Colonic mucosa (tissue), 4 donors: ENCODE data around the gene TMEM187. TPM values are rescaled to one million over a fixed set of nuclear protein-coding genes. Genes with fewer than 3 reads are reported as not detected.

ENCODE experiments used
- DNase-seq: peaks from one replicate; pipeline ENCODE4 v3.0.0-alpha.2; 2020
- H3K27ac ChIP-seq: fragments of 200-600 bp; one replicate; pipeline ENCODE4 v1.8.0; 2021
- H3K27me3 ChIP-seq: fragments of 200-600 bp; one replicate; pipeline ENCODE4 v1.8.0; 2021
- H3K36me3 ChIP-seq: fragments of 200-600 bp; one replicate; pipeline ENCODE4 v1.8.0; 2021
- H3K4me1 ChIP-seq: fragments of 200-600 bp; one replicate; pipeline ENCODE4 v1.8.0; 2021; ENCODE audit warnings: mild to moderate bottlenecking
- H3K4me3 ChIP-seq: fragments of 200-600 bp; one replicate; pipeline ENCODE4 v1.8.0; 2021
- H3K9ac ChIP-seq, 2 donors: one replicate each; pipeline ENCODE4 v1.7.0; 2013; ENCODE audit warnings: control low read depth in 2 of 2, low read depth in 2 of 2, low read length in 2 of 2
- H3K9me3 ChIP-seq: fragments of 200-600 bp; one replicate; pipeline ENCODE4 v1.8.0; 2021
- intact Hi-C: fragments of 100-400 bp; cut with DNase I; formaldehyde crosslinking; loops from one replicate; pipeline ENCODE4 v1.14.1; 2022
- total RNA-seq, 2 donors: library from RNA; stranded (reverse); fragmentation: NEBNext Ultra II Directional in 1 of 2; extraction: Animal tissue kit (Norgen Biotek cat#: 25700) in 1 of 2; gene quantifications; one replicate each; pipeline ENCODE4 v1.2.1, GENCODE V29; 2021
- TF ChIP-seq, protein P1 (sequence below): fragments of 200-600 bp; IDR thresholded peaks from one replicate; pipeline ENCODE4 v1.8.0; 2022; ENCODE audit warnings: antibody characterized with exemption, mild to moderate bottlenecking
- donor health status: healthy.
- donor health status: DM: no; HTN: no; CAD: no.
- donor health status: DM: no; HTN: no; CAD: no.

The TMEM187 gene
- total RNA-seq, 2 donors from 2014 or later, result 8.7 to 19.2 TPM

DNA sequence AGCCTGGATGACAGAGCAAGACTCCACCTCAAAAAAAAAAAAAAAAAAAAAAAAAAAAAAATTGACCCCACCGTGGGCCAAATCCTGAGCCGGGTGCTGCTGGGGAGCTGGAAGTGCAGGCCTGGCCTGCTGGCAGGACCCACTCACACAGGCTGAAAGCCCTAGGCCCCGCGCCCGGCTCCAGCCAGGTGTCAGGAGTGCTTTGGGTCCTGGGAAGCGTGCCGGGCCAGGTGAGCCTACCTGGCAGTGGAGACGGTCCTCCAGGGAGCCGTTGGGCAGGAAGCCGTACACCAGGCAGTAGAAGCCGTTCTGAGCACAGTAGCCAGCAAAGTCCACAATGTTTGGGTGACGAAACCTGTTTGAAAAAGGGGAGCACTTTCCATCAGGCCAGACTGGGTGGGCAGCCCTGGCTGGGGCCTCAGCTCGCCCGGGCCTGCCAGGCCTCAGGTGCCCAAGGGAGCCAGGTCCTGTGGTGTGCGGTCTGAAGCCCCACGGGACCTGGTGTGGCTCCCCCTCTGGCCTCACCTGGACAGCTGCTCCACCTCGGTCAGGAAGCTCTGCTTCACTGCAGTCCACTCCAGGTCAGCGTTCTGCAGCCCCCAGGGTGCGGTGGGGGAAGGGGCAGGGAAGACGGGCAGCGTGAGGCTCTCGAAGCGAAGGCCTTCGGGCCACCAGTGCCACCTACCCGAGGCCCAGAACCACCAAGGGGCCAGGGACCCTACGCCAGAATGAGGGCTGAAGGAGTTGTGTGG lies 45.4 kb downstream of the TMEM187 start:
- H3K9me3 ChIP-seq, result no peaks in the 10 kb centered on the region
- H3K27me3 ChIP-seq, result no peaks in the 10 kb centered on the region
- no peaks in the 10 kb centered on the region for H3K4me1 ChIP-seq
- intact Hi-C loops, result no loop called here
- DNase-seq, result no peak
- TF ChIP-seq, protein P1, sequence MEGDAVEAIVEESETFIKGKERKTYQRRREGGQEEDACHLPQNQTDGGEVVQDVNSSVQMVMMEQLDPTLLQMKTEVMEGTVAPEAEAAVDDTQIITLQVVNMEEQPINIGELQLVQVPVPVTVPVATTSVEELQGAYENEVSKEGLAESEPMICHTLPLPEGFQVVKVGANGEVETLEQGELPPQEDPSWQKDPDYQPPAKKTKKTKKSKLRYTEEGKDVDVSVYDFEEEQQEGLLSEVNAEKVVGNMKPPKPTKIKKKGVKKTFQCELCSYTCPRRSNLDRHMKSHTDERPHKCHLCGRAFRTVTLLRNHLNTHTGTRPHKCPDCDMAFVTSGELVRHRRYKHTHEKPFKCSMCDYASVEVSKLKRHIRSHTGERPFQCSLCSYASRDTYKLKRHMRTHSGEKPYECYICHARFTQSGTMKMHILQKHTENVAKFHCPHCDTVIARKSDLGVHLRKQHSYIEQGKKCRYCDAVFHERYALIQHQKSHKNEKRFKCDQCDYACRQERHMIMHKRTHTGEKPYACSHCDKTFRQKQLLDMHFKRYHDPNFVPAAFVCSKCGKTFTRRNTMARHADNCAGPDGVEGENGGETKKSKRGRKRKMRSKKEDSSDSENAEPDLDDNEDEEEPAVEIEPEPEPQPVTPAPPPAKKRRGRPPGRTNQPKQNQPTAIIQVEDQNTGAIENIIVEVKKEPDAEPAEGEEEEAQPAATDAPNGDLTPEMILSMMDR, result no peak
- H3K9ac ChIP-seq, result peak overlapping the region; percentile 55 to 84
- no peak overlapping the region for H3K4me3 ChIP-seq
- no peak overlapping the region for H3K27ac ChIP-seq
- H3K36me3 ChIP-seq, result no peaks in the 10 kb centered on the region

DNA sequence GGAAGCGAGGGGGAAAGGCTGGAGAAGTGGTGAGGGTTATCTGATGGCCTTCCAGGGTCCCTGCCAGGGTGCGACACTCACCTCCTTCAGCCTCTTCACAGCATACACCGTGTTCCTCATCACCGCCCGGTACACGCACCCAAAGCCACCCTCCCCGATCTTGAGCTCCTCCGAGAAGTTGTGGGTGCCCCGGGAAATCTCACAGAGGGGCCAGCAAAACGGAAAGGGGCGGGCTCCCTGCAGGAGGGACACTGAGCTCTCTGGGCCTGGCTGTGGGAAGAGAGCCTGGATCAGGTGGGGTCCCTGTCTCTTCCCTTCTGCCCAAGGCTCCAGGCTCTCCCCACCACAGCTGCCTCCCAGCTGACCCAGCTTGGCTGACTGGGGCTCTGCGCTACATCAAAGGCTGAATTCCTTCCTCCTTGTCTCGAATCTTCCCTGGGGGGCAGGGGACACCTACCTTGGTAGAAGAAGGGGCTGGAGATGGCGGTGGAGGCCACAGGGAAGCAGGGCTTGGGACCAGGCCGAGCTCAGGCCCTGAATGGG lies 46.0 kb downstream of the TMEM187 start:
- intact Hi-C loops, result no loop called here

DNA sequence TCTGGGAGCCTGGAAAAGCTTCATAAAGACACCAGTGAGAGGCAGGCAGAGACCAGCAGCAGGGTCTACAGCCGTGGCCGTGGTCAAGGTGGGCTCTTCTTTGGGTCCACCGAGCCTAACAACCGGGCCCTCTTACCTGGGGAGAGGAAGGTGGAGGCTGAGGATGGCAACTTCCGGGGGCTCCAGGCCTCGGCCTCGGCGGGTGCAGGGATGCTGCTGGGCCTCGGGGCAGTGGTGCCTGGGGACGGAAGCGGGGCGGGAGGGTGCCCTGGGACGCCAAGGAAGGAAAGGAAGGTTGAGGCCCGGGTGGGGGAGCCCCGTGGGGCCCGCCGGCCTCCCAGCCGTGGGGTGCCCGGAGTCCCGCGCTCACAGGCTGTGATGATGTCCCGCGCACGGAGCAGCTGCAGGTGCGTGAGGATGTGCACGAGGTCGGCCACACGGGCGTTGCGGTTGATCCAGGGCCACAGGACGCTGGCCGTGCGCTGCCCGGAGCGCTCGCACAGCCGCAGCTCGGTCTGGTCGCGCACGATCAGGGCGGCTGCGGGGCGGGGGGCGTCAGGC lies 46.6 kb downstream of the TMEM187 start:
- Histone ChIP-seq H3K4me3 (peak overlapping the region; percentile 58), H3K4me1 (no peaks in the 10 kb centered on the region), H3K9ac (peak overlapping the region; percentile 77 to 84), H3K27ac (peak overlapping the region; percentile 71), H3K9me3 (no peaks in the 10 kb centered on the region), H3K27me3 (no peaks in the 10 kb centered on the region), H3K36me3 (no peaks in the 10 kb centered on the region)
- no peak for DNase-seq
- intact Hi-C loops, result no loop called here
- TF ChIP-seq, protein P1, result no peak

More for the DNA sequence above, 46.0 kb downstream of the TMEM187 start:
- H3K9ac ChIP-seq, result peak overlapping the region; percentile 77 to 84
- H3K27me3 ChIP-seq, result no peaks in the 10 kb centered on the region
- no peak for DNase-seq
- TF ChIP-seq, protein P1, result no peak
- peak overlapping the region; percentile 58 for H3K4me3 ChIP-seq
- no peaks in the 10 kb centered on the region for H3K36me3 ChIP-seq
- H3K9me3 ChIP-seq, result no peaks in the 10 kb centered on the region
- H3K27ac ChIP-seq, result peak overlapping the region; percentile 71
- H3K4me1 ChIP-seq, result no peaks in the 10 kb centered on the region

DNA sequence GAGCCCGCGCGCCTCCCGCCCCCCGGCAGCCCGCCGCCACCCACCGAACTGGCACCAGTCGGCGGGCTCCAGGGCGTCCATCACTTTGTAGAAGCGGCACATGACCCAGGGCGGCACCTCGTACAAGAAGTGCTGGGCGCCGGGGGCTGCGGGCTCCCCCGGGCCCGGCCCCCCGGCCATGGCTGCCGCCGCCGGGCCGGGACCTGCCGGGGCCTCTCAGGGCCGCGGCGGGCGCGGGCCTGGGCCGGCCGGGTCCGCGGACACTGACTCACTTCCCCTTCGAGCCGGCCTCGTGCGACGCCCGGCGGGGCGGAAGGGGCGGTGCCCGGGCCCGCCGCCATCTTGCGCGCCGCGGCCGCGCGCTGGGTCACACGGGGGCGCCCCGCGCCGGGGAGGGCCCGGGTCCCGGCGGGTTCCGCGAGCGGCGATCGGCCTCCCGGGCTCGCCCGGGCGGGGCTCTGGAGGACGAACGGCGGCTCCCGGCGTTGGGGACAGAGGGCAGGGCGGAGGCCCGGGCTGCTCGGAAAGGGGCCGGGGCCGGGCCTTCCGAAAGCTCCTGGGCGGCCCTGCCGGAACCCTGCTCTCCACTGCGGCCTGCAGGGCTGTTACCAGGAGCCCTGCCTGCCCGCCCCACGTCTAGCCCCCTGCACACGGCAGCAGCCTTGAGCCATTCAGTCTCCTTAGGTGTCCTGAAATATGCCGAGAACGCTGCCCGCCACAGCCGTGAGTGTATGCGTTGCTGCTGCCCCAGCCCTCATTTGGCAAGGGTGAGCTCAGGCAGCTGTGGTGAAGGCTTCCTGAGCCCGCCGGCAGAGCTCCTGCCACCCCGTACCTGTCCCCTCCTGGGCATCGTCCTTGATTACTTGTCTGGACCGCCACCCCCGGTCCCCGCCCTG lies 47.3 kb downstream of the TMEM187 start, which contains the start of gene IRAK1:
IRAK1 (minus strand) TSS at position 270 of the 896 bp plus-strand sequence; CDS start at position 180, 90 bp downstream.
- peak; percentile 51 for DNase-seq
- TF ChIP-seq, protein P1, result no peak
- H3K9ac ChIP-seq, result peak within 1 kb of the TSS; percentile 81 to 84
- no peaks in the 10 kb centered on the region for H3K36me3 ChIP-seq
- H3K27ac ChIP-seq, result peak within 1 kb of the TSS; percentile 79
- no peaks in the 10 kb centered on the region for H3K9me3 ChIP-seq
- H3K27me3 ChIP-seq, result no peaks in the 10 kb centered on the region
- peak within 1 kb of the TSS; percentile 58 for H3K4me3 ChIP-seq
- no peaks in the 10 kb centered on the region for H3K4me1 ChIP-seq
- intact Hi-C loops, result no loop called here

DNA sequence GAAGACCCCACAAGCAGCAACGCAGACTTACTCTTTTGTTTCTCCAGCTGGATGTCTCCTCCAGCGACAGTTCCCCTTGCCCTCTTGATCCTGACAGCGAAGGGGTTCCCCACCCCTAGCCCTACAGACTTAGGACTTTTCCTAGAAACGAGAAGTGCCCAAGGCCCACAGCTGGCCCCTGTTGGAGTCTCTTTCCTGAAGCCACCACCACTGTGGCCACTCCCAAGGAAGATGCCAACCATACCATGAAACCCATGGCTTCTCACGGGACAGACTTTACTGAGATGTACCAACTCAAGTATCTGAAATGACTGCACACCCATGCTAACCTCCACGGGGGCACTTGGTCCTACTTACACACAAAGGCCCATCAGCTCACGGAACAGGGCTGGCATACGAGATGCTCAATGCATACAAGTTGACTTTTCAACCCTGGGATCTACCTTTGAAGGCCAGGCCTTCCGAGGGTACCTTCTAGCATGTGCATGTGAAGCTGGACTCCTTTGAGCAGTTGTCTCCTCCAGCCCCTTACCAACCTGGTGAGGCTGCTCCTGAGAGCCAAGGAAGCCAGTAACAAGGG lies 48.1 kb downstream of the TMEM187 start:
- no peaks in the 10 kb centered on the region for H3K4me1 ChIP-seq
- H3K9me3 ChIP-seq, result no peaks in the 10 kb centered on the region
- H3K27me3 ChIP-seq, result no peaks in the 10 kb centered on the region
- H3K9ac ChIP-seq, result peak overlapping the region; percentile 71 to 81
- peak overlapping the region; percentile 79 for H3K27ac ChIP-seq
- TF ChIP-seq, protein P1, result no peak
- no peak for DNase-seq
- H3K4me3 ChIP-seq, result peak overlapping the region; percentile 40
- no peaks in the 10 kb centered on the region for H3K36me3 ChIP-seq
- intact Hi-C loops, result no loop called here
